ELF-1 (cell line): ENCODE measurements around the gene SERPINH1.

Experiments
- DNase-seq: peaks from one replicate; pipeline ENCODE4 v3.0.0-alpha.2; 2016; ENCODE audit warnings: low read depth, low spot score

Gene SERPINH1

DNA sequence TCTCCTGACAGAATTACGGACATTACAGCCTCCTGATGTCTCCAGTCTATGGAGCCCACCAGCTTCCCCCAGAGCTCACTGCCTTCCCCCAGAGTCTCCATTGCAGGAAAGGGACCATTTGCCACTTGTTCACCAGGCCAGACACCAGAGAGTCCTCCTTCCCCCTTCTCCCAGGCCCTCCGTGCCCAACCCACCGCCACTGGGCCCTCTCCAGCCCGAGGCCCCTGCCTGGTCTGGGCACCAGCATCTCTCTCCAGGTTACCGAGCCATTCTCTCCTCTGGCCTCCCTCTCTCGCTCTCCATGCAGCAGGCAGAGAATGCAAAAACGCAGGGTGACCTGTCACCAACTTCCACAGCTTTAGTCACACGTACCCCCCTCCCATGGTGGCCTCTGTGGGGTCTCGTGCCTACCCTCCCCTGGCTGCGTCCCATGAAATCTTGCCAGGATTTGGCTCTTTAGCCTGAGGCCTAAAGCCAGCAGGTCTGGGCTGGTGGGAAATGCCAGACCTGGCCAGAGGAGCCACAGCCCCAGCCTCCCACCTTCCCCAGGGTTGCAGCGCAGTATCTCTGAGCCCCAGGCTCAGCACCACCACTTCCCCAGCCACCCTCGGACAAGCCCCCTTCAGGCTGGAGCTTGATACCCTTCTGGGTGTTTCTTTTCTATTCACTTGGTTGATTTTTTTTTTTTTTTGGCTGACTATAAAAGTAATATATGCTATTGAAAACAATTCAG is 6.8 kb upstream of the SERPINH1 start:
- DNase-seq, result no peak

DNA sequence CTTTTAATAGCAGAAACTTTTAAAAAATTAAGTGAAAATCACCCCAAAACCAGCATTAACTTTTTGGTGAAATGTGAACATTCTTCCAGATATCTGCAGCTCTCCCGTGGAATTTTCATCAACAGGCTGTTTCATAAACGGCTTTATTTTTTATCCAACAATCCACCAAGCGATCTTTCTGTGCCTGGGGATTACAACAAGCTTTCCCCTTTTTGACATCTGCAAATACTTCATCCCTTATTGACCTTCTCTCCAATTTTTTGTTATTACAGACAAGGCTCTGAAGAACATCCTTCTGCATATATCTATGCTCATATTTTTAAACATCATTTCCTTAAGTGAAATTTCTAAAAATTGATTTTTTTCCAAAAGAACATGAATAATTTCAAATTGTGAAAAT is 5.8 kb upstream of the SERPINH1 start:
- no peak for DNase-seq

DNA sequence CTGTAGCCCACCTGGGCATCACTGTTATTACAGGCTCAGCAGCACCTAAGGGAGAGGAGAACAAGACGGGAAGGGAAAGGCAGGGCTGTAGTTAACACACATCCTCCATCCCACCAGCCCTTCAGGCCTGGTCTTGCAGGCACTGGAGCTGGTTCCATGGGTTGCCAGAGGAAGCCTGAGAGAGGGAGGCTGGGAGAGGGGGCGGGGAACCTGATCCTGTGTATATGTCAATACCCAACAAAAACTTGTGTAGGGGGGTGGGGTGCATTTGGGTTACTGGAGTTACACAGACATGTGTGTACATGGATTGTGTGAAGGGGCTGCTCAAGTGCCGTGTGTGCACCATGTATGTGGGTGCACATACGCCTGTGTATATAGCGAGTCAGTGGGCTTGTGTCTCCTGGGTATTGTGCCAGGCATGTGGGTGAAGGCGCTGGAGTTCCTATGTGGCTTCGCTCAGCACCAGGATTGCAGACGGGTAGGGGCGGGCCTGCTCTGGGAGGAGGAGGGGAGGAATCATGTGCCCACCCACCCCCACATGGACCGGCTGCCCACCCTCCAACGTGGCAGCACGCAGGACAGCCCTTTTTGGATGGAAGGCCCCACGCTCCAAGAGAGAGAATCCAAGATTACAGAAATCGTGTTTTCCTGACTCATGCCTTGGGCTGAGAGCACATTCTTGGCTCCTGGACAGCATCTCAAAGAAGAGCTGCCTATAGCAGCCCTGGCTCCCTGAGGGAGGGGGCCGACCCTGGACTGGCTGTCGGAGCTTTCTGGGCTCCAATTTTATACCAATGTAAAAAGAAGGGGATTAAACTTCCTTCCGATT is 4.2 kb upstream of the SERPINH1 start:
- no peak for DNase-seq

DNA sequence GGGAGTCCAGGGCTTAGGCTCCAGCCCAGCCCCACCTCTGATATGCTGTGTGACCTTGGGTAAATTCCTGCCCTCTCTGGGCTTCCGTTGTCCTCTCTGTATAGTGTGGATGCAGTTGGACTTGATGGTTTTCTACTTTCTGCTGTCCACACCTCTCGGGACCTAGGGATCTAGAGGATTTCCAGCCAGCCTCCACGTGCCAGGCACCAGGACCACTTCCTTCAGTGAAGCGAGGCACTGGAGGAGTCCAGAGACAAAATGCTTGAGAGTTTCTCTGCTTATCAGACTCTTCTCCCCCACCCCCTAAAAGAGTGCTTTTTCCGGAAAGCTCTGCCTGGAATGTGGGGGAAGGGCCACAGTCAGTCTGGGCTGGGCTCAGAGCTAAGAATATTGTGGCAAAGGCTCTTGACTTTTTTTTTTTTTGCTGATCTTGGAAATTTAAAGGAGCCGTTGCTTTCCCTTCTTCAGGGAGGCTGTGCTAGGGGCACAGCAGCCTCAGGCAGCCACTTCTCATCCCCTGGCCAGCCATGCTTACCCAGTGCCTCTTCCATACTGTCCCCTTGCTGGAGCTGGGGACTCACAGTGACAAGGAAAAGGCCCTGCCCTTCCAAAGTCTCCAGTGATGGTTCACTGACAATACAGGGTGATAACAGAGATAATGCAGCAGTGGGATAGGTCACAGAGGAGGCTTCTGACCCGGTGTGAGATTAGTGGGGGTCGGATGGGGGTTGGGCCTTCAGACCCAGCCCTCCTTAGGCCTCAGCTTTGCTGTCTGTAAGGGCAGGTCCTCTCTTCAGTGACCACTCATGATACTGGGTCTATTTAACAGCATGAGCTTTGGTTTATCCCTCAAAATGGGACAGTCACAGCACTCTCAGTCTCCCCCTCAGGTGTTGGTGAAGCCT is 2.9 kb upstream of the SERPINH1 start:
- peak; percentile 80 for DNase-seq

DNA sequence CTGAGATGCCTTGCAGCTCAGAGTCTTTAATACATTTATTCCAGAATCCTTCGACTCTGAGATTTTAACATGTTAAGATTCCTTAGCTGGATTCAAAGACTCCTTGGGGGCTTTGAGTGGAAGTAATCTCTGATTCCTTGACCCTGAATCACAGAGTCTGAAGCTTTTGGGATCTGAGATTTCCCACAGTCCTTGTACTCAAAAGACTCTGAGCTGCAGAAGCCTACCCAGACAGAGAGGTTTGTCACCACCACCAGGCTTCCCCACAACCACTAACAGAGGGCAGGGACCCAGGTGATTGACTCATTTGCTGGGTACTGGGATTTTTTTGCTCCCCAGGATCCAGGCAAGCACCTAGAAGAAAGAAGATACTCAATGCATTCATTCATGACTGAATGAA is 1.4 kb upstream of the SERPINH1 start:
- no peak for DNase-seq

DNA sequence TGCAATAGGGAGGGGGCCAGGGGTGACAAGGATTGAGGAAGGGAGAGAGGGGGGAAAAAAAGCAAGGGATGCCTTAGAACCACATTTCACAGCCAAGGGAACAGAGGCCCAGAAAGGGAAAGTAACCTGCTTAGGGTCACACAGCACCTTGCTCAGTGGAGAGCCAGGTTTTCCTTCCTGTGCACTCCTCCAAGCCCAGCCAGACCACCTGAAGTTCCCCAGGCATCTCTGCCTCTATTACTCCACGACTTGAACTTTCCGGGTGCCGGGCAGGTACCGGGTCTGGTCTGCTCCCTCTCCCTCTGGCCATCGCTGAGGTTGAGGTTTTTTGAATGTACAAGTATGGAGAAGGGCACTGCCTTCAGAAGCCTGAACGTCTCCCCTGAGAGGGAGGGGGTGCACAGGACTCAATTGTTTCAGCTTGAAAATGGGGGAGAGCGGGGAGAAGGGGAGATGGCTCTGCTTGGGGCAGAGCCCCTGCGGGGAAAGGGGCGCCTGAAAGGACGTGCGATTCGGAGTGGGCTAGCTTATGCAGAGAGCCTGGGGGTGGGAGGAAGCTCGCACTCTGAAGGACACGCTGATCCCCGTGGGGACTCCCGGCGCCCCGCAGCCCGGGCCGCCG is 516 bp upstream of the SERPINH1 start:
- no peak for DNase-seq

DNA sequence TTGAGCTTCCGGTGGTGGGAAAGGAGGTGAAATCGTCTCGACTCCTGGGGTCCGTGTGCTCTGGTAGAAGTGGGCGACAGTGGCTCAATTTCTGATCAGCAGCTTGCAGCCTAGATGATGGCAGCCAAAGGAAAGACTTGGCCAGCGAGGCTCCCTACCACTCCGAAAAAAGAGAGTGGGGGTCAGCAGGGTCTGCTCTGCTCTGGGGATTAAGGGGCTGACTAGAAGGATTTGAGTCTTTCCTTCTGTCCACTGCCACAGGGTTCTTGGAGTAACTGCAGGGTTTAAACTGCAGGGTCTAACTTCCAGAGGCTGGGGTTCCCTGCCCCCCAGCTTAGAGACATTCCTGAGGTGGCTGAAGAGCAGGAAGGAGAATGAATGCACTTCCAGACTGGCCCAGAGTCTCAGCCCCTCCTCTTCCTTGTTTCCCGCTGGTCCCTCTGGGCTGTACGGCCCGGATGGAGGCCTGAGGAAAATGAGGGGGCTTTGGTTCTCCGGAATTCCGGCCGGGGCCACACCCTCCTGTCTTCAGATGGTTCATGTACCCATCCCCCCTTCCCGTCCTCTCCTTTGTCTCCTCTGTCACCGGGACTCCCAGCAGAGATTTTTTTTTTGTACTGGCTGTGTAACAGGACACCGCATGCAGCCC is 907 bp downstream of the SERPINH1 start:
- DNase-seq, result peak; percentile 97

DNA sequence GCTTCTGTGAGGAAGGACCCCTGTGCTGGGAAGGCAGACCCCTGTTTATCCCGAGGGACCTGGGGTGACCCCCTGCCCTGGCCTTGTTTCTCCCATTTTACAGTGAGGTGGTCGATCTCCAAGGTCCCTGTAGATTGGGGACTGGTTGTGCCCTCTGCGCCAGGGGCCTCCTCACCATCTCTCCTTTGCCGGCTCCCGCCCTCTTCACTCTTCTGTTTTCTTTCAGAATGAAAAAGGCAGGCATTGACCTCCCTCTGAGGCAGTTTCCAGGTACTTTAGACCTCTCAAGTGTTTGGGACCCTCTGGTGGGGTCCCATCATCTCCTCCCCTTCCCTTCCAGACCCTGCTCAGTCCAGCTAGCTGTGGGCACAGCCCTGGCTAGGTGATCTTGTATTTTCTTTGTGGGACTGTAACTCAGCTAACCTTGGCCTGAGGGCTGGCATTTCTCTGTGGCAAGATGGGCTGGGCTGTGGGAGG is 1.5 kb downstream of the SERPINH1 start:
- no peak for DNase-seq

DNA sequence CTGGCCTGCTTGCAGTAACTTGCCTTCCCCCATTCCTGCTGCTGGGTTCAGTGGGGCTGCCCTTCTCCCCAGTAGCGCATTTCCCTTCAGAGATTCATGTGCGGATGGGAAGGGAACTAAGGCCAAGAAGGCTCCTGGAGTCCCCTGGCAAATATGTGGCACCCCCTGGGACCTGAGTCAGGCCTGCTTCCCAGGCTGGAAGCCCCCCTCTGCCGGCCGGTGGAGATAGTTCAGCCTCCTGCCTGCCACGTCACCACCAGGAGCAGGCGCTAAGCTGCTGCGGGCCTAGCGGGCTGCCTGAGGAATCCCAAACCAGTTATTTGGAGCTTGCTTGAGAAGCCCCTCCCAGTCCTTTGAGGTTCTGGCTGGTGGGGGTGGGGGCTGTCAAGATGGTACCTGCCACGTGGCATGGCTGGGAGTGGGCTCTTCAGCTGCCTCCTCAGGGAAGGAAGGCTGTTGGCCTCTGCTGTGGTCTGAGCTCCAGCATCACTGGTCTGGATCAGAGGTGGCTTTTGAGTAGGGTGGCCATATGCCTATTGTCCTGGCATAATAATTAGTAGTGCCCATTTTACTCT is 2.0 kb downstream of the SERPINH1 start:
- peak; percentile 98 for DNase-seq

DNA sequence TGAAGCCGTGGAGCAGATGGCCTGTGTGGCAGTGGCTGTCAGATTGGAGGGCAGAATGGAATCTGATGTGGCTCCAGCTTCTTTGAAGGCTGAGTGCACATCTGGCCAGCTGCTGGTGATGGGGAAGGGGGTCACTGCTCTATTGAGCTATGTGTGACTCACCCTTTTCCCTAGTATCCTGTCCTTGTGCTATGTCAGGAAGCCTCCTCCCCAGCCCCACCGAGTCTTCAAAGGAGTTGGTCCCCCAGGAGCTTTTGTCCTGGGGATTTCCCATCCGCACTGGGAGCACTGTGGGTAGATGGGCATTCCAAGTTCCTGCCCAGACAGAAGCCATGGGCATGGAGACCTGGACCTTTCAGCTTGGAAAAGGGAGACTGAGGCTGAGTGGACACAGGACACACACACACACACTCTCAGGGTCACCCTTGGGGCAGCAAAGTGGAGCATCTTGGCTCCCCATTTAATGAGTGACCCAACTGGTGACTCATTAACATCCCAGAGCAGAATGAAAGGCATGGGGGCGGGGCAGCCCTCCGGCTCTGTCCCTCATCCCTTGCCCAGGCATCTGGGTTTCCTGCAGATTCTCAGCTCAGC is 3.3 kb downstream of the SERPINH1 start:
- peak; percentile 87 for DNase-seq

DNA sequence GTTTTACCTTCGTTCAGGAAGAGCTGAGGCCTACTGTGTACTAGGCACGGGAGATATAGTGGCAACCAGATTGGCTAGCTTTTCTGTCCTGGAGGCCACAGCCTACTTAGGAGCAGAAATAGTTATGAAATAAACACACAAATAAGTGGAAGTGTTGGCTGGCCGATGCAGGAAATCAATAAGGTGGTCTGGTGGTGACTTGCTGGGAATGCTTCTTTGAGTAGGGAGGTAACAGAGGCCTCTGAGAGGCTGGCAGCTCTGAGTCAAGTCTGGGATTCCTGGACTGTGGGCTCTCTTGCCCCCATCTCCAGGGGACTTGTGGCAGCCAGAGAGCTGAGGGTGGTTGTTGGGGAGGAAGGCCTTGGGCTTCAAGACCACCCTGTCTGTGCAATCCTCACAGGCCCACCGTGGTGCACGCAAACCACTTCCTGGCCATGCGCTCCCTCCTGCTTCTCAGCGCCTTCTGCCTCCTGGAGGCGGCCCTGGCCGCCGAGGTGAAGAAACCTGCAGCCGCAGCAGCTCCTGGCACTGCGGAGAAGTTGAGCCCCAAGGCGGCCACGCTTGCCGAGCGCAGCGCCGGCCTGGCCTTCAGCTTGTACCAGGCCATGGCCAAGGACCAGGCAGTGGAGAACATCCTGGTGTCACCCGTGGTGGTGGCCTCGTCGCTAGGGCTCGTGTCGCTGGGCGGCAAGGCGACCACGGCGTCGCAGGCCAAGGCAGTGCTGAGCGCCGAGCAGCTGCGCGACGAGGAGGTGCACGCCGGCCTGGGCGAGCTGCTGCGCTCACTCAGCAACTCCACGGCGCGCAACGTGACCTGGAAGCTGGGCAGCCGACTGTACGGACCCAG is 4.1 kb downstream of the SERPINH1 start:
- DNase-seq, result no peak

DNA sequence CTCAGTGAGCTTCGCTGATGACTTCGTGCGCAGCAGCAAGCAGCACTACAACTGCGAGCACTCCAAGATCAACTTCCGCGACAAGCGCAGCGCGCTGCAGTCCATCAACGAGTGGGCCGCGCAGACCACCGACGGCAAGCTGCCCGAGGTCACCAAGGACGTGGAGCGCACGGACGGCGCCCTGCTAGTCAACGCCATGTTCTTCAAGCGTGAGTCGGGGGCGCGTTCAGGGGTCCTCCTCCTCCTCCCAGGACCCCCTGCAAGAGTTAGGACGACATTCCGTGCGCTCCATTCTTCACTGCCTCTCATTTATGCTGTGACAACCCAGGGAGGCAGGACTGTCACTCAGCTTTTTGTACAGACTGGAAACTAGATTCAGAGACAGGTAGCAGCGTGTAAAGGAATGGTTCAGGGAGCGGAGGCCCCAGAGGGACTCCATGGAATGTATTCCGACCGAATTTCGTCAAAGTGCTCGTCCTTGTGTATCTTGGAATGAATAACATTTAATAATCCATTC is 4.8 kb downstream of the SERPINH1 start:
- no peak for DNase-seq

DNA sequence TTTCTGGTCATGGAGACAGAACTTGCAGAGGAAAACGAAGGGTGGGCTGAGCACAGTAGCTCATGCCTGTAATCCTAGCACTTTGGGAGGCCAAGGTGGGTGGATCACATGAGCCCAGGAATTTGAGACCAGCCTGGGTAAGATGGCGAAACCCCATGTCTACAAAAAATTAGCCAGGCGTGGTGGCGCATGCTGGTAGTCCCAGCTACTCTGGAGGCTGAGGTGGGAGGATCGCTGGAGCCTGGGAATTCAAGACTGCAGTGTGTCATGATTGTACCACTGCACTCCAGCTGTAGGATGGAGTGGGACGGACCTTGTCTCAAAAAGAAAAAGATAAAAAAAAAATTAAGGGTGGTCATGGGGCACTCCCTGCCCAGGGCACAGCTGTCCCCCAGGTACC is 5.9 kb downstream of the SERPINH1 start:
- no peak for DNase-seq

DNA sequence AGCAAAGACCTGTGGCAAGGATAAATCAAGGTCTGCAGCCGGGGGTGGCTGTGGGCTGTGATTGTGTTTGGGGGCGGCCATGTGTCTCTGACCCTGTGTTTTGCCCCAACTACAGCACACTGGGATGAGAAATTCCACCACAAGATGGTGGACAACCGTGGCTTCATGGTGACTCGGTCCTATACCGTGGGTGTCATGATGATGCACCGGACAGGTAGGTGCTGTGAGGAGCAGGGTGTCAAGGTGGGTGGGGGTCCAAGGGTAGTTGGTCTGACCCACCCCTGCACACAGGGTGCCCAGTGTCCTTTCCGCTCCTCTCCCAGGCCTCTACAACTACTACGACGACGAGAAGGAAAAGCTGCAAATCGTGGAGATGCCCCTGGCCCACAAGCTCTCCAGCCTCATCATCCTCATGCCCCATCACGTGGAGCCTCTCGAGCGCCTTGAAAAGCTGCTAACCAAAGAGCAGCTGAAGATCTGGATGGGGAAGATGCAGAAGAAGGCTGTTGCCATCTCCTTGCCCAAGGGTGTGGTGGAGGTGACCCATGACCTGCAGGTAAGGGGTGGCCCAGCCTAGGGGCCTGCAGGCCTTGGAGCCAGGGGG is 6.7 kb downstream of the SERPINH1 start:
- no peak for DNase-seq

DNA sequence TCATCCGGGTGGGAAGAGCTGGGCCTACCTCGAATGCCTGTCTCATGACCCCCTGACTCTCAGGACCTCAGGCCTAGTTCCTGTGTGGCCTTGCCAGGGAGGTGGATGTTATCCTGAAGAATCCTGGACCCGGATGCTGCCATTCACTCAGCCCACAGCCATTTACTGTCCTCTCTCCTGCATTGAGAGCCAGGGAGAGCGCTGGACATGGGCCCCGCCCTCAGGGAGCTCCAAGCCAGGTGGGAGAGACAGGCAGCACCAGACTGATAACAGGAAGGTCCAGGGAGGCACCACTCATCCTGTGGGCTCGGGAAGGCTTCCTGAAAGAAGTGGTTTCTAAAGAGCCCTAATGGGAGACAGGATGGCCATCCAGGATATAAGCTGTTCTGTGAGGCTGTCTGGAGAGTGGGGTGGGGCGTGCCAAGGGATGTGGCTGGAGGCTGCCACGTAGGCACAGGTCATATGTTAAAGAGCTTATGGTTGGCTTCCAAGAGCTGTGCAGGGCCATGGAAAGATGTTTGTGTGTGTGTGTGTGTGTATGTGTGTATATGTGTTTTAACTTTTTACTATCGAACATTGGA is 8.6 kb downstream of the SERPINH1 start:
- DNase-seq, result no peak

DNA sequence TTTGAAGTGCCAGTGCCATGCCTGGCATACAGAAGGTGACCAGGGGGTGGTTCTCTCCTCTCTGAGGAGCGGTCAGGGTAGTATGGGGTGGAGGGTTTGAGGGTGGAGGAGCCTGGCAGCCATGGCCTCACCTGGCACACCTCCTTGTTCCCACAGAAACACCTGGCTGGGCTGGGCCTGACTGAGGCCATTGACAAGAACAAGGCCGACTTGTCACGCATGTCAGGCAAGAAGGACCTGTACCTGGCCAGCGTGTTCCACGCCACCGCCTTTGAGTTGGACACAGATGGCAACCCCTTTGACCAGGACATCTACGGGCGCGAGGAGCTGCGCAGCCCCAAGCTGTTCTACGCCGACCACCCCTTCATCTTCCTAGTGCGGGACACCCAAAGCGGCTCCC is 9.6 kb downstream of the SERPINH1 start:
- DNase-seq, result no peak

DNA sequence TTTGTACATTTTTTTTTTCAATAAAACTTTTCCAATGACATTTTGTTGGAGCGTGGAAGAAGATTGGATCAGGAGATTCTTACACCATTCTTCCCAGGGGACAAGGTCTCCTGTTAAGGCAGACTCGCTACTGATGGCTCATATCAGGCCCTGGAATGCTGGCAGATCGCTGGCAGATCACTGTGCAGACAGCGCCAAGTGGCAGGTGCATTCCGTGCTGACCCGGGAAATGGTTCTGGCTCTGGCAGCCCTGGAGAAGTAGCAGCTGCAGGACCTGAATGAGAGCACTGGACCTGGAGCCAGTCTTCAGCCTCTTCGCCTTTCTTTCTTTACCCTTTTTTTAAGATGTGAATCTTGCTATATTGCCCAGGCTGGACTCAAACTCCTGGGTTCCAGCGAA is 10.7 kb downstream of the SERPINH1 start:
- DNase-seq, result no peak
